ENCODE measurements around the gene PTGES2. TPM values are rescaled to one million over a fixed set of nuclear protein-coding genes. Genes with fewer than 3 reads are reported as not detected.

The PTGES2 gene
- total and polyA plus RNA-seq, 9 of the 15 experiments (the other 6 are each of a cell fraction or from before 2014, with no cell fraction given) = 2.4 to 196 (median 90.1) TPM

DNA sequence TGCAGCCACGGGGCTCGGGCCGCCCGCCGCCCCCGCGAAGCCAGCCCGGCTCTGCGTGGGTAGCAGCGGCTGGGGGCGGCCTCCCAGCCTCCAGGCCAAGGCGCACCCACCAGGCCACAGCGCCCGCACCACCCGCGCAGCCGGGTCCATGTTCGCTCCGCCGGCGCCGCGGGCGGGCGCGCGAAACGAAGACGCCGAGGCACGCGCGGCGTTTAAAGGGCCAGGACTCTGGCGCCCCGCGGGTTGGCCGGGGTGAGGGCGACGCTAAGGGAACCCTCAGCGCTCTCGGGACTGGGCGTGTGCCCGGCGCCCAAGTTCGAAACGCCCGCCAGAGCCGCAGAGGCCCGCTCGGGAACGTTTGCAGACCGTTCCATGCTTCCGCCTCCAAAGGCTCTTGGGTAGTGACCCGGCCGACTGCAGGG lies at the start of gene PTGES2 (continued):
- TF ChIP-seq MYC (IDR thresholded peaks at IDR 0.05; ENCODE audit: low read depth, low read length) (peak; percentile 62; the same call in 1 of the 2 replicates), MYC (CRISPR knock-in tag; IDR thresholded peaks at IDR 0.05; ENCODE audit: borderline replicate concordance, low read depth) (no peak), ETS2 (tag; IDR thresholded peaks at IDR 0.05; ENCODE audit: borderline replicate concordance, poor library complexity, severe bottlenecking) (no peak), KLF16 (IDR thresholded peaks at IDR 0.05) (no peak), RHOXF2B (CRISPR knock-in tag; conservative IDR thresholded peaks at IDR 0.05) (no peak), CBX3 (IDR thresholded peaks at IDR 0.05; ENCODE audit: borderline replicate concordance in 1 of 2, low read length in 2 of 2) (no peak), PTTG1 (tag; IDR thresholded peaks at IDR 0.05; ENCODE audit: low read depth) (no peak), MAZ (CRISPR knock-in tag; conservative IDR thresholded peaks at IDR 0.05 in 1 of 2, IDR thresholded peaks at IDR 0.05 in 1 of 2) (peak in 1 of 2 experiments; percentile 10; a peak in 1 of 4 replicates), TAL1 (IDR thresholded peaks at IDR 0.05) (no peak), CBFB (CRISPR knock-in tag; IDR thresholded peaks at IDR 0.05) (no peak), FOXK2 (conservative IDR thresholded peaks at IDR 0.05 in 1 of 2, IDR thresholded peaks at IDR 0.05 in 1 of 2; ENCODE audit: low read depth in 2 of 2) (no peak), FUS (optimal IDR thresholded peaks at IDR 0.05; ENCODE audit: low read depth, low read length) (no peak)
- TF ChIP-seq, protein P1, sequence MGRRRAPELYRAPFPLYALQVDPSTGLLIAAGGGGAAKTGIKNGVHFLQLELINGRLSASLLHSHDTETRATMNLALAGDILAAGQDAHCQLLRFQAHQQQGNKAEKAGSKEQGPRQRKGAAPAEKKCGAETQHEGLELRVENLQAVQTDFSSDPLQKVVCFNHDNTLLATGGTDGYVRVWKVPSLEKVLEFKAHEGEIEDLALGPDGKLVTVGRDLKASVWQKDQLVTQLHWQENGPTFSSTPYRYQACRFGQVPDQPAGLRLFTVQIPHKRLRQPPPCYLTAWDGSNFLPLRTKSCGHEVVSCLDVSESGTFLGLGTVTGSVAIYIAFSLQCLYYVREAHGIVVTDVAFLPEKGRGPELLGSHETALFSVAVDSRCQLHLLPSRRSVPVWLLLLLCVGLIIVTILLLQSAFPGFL (CRISPR knock-in tag; IDR thresholded peaks at IDR 0.05) = no peak
- TF ChIP-seq, protein P2, sequence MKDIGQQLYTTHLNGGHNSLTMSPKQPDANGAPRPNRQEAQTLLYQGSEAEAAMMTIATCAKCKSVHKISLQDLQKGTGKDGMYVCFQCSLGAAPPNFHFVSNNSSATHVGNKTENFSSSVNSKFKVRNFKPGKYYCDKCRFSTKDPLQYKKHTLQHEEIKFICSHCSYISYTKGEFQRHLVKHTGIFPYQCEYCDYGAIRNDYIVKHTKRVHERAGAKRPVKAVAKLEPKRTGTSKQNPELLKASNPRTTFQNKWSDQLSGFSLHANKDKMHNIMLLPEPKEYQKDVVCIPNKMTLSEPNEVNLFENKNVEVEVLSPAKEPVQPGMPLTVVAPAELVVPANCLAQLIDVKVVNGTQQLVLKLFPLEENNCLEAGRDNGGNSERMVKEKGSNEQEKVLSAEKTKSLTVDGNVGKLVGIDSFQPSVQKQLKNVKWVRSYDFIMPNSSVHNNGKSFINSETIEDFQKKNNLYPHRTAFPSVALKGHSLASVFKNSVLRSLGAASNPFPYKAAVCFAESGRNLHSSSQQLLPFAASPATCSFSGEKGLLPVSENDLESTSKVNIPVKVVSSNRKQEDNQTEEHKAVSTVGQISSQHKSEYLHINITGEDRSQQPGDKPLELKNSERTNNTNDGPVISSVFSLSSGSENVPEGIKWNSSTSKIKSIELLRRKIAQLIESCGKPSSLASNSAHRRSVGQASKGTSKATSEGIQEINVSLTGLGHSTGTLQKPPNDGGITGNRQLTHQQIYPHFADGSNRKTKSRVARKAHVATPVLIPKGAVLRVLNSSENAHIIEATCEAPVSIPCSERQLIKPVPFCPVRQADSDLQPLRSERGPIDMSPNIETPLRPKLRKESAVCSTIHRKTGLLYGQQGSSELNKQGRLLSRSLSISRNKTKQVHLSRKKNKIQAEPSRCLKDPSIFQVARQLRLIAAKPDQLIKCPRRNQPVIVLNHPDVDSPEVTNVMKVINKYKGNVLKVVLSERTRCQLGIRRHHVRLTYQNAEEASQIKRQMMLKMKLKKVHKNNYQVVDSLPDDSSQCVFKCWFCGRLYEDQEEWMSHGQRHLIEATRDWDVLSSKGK (CRISPR knock-in tag; IDR thresholded peaks at IDR 0.05) = no peak
- TF ChIP-seq, protein P3, sequence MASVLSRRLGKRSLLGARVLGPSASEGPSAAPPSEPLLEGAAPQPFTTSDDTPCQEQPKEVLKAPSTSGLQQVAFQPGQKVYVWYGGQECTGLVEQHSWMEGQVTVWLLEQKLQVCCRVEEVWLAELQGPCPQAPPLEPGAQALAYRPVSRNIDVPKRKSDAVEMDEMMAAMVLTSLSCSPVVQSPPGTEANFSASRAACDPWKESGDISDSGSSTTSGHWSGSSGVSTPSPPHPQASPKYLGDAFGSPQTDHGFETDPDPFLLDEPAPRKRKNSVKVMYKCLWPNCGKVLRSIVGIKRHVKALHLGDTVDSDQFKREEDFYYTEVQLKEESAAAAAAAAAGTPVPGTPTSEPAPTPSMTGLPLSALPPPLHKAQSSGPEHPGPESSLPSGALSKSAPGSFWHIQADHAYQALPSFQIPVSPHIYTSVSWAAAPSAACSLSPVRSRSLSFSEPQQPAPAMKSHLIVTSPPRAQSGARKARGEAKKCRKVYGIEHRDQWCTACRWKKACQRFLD (CRISPR knock-in tag; IDR thresholded peaks at IDR 0.05) = peak; percentile 79
- TF ChIP-seq, protein P4, sequence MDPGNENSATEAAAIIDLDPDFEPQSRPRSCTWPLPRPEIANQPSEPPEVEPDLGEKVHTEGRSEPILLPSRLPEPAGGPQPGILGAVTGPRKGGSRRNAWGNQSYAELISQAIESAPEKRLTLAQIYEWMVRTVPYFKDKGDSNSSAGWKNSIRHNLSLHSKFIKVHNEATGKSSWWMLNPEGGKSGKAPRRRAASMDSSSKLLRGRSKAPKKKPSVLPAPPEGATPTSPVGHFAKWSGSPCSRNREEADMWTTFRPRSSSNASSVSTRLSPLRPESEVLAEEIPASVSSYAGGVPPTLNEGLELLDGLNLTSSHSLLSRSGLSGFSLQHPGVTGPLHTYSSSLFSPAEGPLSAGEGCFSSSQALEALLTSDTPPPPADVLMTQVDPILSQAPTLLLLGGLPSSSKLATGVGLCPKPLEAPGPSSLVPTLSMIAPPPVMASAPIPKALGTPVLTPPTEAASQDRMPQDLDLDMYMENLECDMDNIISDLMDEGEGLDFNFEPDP (CRISPR knock-in tag; IDR thresholded peaks at IDR 0.05) = no peak
